ENCODE results near the gene ADAM21. TPM values are rescaled to one million over a fixed set of nuclear protein-coding genes. Genes with fewer than 3 reads are reported as not detected.

ADAM21 gene
- polyA plus RNA-seq, 3 donors, result not detected

DNA sequence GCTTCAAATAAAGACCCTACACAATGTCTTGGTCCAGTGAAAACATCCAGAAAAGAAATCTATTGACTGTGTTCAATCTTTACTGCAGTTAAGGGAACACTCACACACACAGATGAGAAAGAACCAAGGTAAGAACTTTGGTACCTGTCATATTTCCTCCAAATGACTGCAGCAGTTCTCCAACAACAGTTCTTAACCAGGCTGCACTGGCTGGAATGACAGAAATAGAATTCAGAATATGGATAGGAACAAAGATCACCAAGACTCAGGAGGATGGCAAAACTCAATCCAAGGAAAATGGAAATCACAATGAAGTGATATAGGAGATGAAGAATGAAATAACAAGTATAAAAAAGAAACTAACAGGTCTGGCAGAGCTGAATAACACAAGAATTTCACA, 46.2 kb downstream of the ADAM21 start:
- DNase-seq, result no peak
- no peaks in the 10 kb centered on the region for H3K36me3 Mint-ChIP-seq
- TF ChIP-seq, protein P1, sequence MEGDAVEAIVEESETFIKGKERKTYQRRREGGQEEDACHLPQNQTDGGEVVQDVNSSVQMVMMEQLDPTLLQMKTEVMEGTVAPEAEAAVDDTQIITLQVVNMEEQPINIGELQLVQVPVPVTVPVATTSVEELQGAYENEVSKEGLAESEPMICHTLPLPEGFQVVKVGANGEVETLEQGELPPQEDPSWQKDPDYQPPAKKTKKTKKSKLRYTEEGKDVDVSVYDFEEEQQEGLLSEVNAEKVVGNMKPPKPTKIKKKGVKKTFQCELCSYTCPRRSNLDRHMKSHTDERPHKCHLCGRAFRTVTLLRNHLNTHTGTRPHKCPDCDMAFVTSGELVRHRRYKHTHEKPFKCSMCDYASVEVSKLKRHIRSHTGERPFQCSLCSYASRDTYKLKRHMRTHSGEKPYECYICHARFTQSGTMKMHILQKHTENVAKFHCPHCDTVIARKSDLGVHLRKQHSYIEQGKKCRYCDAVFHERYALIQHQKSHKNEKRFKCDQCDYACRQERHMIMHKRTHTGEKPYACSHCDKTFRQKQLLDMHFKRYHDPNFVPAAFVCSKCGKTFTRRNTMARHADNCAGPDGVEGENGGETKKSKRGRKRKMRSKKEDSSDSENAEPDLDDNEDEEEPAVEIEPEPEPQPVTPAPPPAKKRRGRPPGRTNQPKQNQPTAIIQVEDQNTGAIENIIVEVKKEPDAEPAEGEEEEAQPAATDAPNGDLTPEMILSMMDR (IDR thresholded peaks at IDR 0.05), result no peak
- peaks cover 13 to 42% (median 21%) of the 10 kb centered on the region in 7 donors for H3K9me3 Mint-ChIP-seq
- Histone ChIP-seq H4K20me1 (ENCODE audit: insufficient read depth, low read length) (no peaks in the 10 kb centered on the region), H3K4me3 (replicated peaks in 1 of 3; ENCODE audit: low read depth in 2 of 3, low read length in 3 of 3) (no peak overlapping the region), H3K9me3 (replicated peaks in 1 of 2; ENCODE audit: control insufficient read depth in 1 of 2, insufficient read depth in 1 of 2, low read length in 2 of 2) (peaks cover 0 to 20% of the 10 kb centered on the region in 2 donors), H3K27ac (ENCODE audit: low read depth in 1 of 2, low read length in 2 of 2) (no peak overlapping the region), H2AFZ (ENCODE audit: insufficient read depth, low read depth, low read length, poor library complexity, severe bottlenecking) (no peak overlapping the region), H3K4me1 (ENCODE audit: control insufficient read depth in 1 of 2, insufficient read depth in 2 of 2, low read length in 2 of 2) (no peaks in the 10 kb centered on the region), H3K27me3 (ENCODE audit: control insufficient read depth in 2 of 2, insufficient read depth in 2 of 2, low read length in 2 of 2) (no peaks in the 10 kb centered on the region), H3K4me2 (replicated peaks; ENCODE audit: extremely low read depth, low read length, poor library complexity, severe bottlenecking) (no peak overlapping the region), H3K79me2 (ENCODE audit: insufficient read depth, low read length) (no peaks in the 10 kb centered on the region), H3K9ac (ENCODE audit: insufficient read depth, low read length, poor library complexity, severe bottlenecking) (no peak overlapping the region), H3K36me3 (replicated peaks in 1 of 2; ENCODE audit: control insufficient read depth in 1 of 2, insufficient read depth in 2 of 2, low read length in 2 of 2) (no peaks in the 10 kb centered on the region)
- intact Hi-C loops (cut with micrococcal nuclease), result no loop called here
- peaks cover 0 to 2% (median 0%) of the 10 kb centered on the region in 3 donors for H3K27me3 Mint-ChIP-seq (ENCODE audit: low read depth in 3 of 3)
- H3K4me3 Mint-ChIP-seq, result no peak overlapping the region
- H3K27ac Mint-ChIP-seq, result no peak overlapping the region
- H3K4me1 Mint-ChIP-seq, result no peaks in the 10 kb centered on the region

Small RNAs within 50 kb of the gene (small RNA-seq; reads per million reads assigned to genes)
- gene RNU6-659P (ENCODE audit: insufficient read length, low read depth), result not detected

Other genes with a start within 250 kb of the ADAM21 start
- gene COX16, start 92.5 kb upstream of the ADAM21 start, polyA plus RNA-seq, result 10 to 100 TPM; 10.6 to 48.0 (median 47.7) TPM
- gene SYNJ2BP, start 35.1 kb upstream of the ADAM21 start, polyA plus RNA-seq, result 10 to 100 TPM in 2 of 3 donors, 1 to 10 TPM in 1; 4.9 to 17.5 (median 12.6) TPM
- gene ADAM20, start 82.8 kb downstream of the ADAM21 start, polyA plus RNA-seq, result under 1 TPM in 1 of 3 donors, not detected in 2; 0.15 TPM
- gene MED6, start 148.5 kb downstream of the ADAM21 start, polyA plus RNA-seq, result 10 to 100 TPM; 11.9 to 22.3 (median 19.4) TPM
- gene TTC9, start 189.7 kb downstream of the ADAM21 start, polyA plus RNA-seq, result 1 to 10 TPM in 2 of 3 donors, under 1 TPM in 1; 0.99 to 2.1 (median 1.2) TPM